ENCODE measurements around the gene FRMD4A.

The FRMD4A gene

DNA sequence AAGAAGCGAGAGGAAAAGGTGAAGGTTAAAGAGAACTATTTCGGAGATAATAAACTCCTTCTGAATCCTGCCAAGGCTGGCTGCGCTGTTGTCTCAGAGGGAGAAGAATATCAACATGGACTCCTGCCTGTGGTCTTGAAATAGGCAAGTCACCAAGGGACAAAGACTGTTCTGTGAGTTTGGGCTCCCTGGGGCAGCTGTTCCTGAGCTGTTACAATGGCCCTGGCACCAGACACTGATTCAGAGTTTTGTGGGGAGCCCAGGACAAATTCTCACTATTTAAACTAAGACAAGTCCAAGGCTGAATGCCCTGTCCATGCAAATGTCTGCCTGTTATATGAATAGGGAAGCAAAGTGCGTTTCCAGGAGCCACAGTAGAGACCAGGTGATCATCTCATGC is 662.6 kb downstream of the FRMD4A start:
- no peak overlapping the region for H3K4me3 ChIP-seq (ENCODE audit: low read depth, low read length)
- TF ChIP-seq, protein P1, sequence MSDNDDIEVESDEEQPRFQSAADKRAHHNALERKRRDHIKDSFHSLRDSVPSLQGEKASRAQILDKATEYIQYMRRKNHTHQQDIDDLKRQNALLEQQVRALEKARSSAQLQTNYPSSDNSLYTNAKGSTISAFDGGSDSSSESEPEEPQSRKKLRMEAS (IDR thresholded peaks at IDR 0.05; ENCODE audit: low read depth, low read length): no peak
- DNase-seq (ENCODE audit: low read depth): no peak

DNA sequence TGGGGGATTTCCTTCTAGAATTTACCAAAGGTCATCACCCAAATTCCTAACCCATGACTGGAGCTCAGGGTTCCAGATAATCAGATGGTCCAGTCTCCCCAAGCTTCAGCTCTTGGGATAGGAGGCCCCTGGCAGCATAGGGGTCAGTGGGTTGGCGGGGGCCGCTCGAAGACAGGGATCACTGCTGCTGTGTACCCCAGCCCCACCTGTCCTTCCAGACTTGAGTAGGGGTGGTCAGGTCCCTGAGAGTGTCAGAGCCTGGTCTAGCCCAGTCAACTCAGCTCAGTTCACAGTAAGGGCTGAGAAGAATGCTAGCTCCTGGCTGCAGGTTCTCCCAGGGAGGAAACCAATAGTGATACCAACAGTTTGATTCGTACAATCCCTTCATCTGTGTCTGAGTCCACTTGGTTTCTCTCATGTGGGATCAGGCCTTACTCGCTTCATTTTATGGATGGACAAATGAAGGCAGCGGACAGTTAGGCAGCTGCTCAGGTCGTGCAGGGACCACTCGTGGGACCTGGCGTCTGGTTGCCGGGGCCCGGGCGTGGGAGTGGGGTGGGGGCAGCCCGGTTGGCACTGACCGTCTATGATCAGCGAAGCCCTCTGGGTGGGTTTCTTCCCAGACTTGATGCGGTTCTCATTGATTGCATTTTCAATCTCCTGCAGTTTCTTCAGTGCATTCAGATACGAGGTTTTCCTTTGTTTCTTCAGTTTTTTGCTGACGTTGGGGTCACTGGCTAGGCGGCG is 665.0 kb downstream of the FRMD4A start:
- H3K4me3 ChIP-seq (ENCODE audit: low read depth, low read length): no peak overlapping the region
- TF ChIP-seq POLR2A (IDR thresholded peaks at IDR 0.05; ENCODE audit: extremely low read depth, insufficient read length) (no peak), MYC (IDR thresholded peaks at IDR 0.05; ENCODE audit: low read depth, low read length) (no peak)
- TF ChIP-seq, protein P1 (IDR thresholded peaks at IDR 0.05; ENCODE audit: low read depth, low read length): no peak
- TF ChIP-seq, protein P2, sequence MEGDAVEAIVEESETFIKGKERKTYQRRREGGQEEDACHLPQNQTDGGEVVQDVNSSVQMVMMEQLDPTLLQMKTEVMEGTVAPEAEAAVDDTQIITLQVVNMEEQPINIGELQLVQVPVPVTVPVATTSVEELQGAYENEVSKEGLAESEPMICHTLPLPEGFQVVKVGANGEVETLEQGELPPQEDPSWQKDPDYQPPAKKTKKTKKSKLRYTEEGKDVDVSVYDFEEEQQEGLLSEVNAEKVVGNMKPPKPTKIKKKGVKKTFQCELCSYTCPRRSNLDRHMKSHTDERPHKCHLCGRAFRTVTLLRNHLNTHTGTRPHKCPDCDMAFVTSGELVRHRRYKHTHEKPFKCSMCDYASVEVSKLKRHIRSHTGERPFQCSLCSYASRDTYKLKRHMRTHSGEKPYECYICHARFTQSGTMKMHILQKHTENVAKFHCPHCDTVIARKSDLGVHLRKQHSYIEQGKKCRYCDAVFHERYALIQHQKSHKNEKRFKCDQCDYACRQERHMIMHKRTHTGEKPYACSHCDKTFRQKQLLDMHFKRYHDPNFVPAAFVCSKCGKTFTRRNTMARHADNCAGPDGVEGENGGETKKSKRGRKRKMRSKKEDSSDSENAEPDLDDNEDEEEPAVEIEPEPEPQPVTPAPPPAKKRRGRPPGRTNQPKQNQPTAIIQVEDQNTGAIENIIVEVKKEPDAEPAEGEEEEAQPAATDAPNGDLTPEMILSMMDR (IDR thresholded peaks at IDR 0.05; ENCODE audit: low read depth, low read length): no peak
- DNase-seq (ENCODE audit: low read depth): no peak

DNA sequence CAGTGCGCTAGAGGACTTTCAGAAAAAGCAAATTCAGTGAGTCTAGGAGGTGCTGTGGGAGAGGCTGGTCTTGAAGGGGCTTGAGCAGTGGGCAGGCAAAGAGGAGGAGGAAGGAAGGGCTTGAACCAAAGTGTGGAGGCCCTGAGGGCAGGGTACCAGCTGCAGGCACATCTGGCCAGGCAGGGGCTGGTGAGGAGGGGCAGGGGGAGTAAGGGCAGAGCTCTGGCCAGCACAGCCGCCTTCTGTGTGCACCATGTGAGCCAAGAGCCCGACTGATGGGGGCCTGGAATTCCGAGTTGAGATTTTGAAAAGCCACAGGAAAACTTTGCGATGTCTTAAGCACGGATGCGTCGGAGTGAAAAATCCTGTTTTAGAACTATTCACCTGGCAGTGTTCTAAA is 669.5 kb downstream of the FRMD4A start:
- TF ChIP-seq POLR2A (IDR thresholded peaks at IDR 0.05; ENCODE audit: extremely low read depth, insufficient read length): no peak
- DNase-seq (ENCODE audit: low read depth): no peak
- no peak overlapping the region for H3K4me3 ChIP-seq (ENCODE audit: low read depth, low read length)

DNA sequence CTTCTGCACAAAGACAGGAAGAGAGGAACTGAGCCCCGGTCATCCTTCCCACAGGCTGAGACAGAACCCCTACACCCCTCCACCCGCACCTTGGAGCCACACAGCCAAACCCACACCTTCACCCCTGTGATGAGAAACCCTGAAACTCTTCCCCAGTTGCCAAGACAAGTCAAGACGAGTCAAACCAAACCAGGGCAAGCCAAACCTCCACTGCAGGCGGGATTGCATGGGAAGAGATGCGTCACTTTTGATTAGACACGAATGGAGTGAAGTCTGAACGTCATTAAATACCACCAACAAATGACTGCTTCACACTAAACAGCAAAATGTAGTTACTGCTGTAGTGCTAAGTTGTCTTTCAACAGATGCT is 670.2 kb downstream of the FRMD4A start:
- TF ChIP-seq, protein P2 (IDR thresholded peaks at IDR 0.05; ENCODE audit: low read depth, low read length): no peak
- TF ChIP-seq MYC (IDR thresholded peaks at IDR 0.05; ENCODE audit: low read depth, low read length) (no peak), POLR2A (IDR thresholded peaks at IDR 0.05; ENCODE audit: extremely low read depth, insufficient read length) (no peak)
- TF ChIP-seq, protein P1 (IDR thresholded peaks at IDR 0.05; ENCODE audit: low read depth, low read length): no peak
- H3K4me3 ChIP-seq (ENCODE audit: low read depth, low read length): no peak overlapping the region
- DNase-seq (ENCODE audit: low read depth): no peak

DNA sequence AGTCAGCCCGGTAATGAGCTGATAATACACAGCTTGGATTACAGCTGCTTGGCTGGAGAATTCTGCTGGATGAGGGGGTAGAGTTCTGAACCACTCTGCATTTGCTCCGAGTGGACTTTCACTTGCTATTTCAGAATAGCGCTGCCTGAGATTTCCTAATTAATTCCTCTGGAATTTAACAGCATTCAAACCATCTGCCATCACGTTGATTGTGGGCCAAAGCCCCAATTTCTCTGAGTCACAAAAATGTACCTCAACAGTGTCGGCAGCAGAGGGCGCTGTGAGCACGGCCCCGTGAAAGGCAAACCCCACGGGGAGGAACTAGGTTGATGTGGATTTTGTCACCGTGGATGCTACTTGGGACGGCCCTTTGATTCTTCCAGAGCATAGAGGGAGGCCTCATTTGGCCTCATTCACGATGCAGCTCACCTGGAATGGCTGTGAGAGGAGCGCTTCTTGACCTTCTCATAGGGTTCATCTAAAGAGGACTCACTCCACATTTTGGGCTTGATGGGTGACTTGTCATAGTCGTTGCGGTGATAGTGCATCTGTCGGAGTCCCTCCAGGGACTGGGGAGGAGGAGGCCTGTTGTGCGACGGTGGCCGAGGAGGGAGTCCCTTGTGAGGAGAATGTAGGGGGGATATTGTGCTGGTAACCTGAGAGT is 670.7 kb downstream of the FRMD4A start:
- TF ChIP-seq, protein P2 (IDR thresholded peaks at IDR 0.05; ENCODE audit: low read depth, low read length): peak; percentile 57
- no peak for TF ChIP-seq MYC (IDR thresholded peaks at IDR 0.05; ENCODE audit: low read depth, low read length)
- TF ChIP-seq, protein P1 (IDR thresholded peaks at IDR 0.05; ENCODE audit: low read depth, low read length): no peak
- peak; percentile 33 for DNase-seq (ENCODE audit: low read depth)
- H3K4me3 ChIP-seq (ENCODE audit: low read depth, low read length): no peak overlapping the region

DNA sequence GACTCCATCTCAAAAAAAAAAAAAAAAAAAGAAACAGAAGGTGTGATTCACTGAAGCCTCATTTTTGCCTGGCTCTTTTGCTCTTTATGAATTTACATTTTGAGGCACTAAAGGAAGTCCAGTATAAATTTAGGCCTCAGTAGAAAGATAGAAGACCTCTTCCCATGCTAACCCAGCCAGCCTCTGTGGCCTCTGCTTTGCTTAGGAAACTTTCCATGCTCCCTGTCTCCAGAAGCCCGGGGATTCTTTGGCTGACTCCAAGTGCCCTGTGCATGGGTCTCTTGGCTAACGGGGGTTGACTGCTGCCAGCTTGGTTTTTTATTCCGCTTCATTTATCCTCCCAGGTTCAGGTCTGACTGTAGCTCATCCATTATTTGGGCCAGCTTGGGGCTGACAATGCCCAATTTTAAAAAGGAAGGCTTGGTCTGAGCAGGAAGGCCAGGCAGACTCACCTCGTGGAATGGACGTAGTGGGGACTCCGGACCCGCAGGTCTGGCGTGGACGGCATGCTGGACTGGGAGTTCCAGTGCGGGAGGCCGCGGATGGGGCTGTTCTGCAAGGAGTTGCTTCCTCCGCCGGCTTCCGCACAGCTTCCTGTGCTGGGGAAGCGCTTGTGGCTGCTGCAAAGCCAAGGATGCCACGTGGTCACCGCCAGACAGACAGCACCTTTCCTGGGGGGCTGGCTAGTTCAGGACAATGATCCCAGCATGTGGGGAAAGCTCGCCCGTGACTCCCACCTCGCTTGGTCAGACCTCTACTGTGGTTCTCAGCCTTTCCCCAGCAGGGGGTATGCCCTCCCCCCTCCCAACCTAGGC is 671.6 kb downstream of the FRMD4A start:
- no peak for DNase-seq (ENCODE audit: low read depth)
- no peak overlapping the region for H3K4me3 ChIP-seq (ENCODE audit: low read depth, low read length)
- TF ChIP-seq POLR2A (IDR thresholded peaks at IDR 0.05; ENCODE audit: extremely low read depth, insufficient read length): no peak
- TF ChIP-seq, protein P1 (IDR thresholded peaks at IDR 0.05; ENCODE audit: low read depth, low read length): no peak
- TF ChIP-seq, protein P2 (IDR thresholded peaks at IDR 0.05; ENCODE audit: low read depth, low read length): no peak
- no peak for TF ChIP-seq MYC (IDR thresholded peaks at IDR 0.05; ENCODE audit: low read depth, low read length)

Measured in NB4 (cell line).